Stimulated activated CD8-positive, alpha-beta memory T cell treated with anti-CD3 and anti-CD28 coated beads, Interleukin-15, amount 100 ng/mL, for 4 hours (primary cell): ENCODE data around the gene UBE2D2.

Experiments
- DNase-seq, 2 donors: peaks; one replicate each; pipeline ENCODE4 v3.0.0-alpha.2; 2020; ENCODE audit warnings: low read depth in 2 of 2

UBE2D2 gene

DNA sequence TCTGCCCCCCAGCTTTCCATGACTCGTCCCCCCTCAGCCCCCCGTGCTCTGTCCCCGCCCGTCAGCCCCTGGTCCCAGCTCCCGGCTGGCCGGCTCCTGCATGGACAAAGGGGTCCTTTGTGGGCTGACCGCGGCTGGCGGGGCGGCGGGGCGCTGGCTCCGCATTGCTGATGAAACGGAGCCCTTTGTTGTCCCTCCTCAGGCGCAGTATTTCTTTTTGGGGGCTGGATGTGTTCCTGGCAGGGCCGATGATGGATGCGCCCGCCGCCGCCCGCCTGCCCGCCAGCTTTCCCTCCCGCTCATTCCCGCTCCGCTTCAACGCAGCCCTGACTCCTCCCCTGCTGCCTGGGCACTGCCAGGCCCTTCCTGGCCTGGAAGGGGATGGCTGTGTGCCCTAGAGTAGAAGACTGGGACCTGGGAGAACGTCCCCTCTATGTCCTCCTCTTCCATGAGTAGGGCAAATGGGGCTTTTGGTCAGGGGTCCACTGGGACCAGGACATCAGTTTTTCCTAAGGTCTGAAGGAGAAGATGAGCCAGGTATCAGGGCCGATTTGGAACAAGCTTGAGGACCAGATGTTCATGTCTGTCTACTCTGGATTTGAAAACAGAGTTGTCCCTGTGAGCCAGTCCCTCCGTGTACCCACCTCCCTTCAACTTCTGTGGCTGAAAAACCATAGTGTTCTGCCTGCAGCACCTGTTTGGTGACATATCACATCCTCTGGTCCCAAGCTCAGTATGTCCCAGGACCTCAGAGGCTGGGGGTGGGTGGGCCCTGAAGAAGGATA is 116.0 kb downstream of the UBE2D2 start:
- no peak for DNase-seq
